Measurements from ENCODE around the gene FILIP1L.

GRCh38 chr3:99929745-99930139 is 184.6 kb downstream of the FILIP1L start:
- no peak for TF ChIP-seq CTCF (IDR thresholded peaks at IDR 0.05)
- no peak for TF ChIP-seq EZH2 (IDR thresholded peaks at IDR 0.05)
